Chondrocyte (in vitro differentiated cells): Measurements from ENCODE around the gene RNF227. TPM values are rescaled to one million over a fixed set of nuclear protein-coding genes. Genes with fewer than 3 reads are reported as not detected.
"Not testable (repeated sequence)": the region's sequence is repeated elsewhere in the genome, so short reads cannot be mapped to it uniquely, and the experiment has no call there.

Experiments used
- DNase-seq: peaks from one replicate; pipeline ENCODE4 v3.0.0; 2021; ENCODE audit warnings: mixed read lengths, low spot score
- H3K27ac Mint-ChIP-seq: one replicate; pipeline ENCODE4 v1.8.0; 2021; ENCODE audit warnings: mild to moderate bottlenecking, moderate library complexity, mixed read lengths; ENCODE audit not compliant: unreplicated experiment
- H3K27me3 Mint-ChIP-seq: 2 replicates; pipeline ENCODE4 v1.8.0; 2021; ENCODE audit warnings: low read depth, mixed read lengths
- H3K36me3 Mint-ChIP-seq: 2 replicates; pipeline ENCODE4 v1.8.0; 2021; ENCODE audit warnings: low read depth, mixed read lengths
- H3K4me1 Mint-ChIP-seq: 2 replicates; pipeline ENCODE4 v1.8.0; 2021; ENCODE audit warnings: low read depth, mild to moderate bottlenecking, mixed read lengths
- H3K4me3 Mint-ChIP-seq: one replicate; pipeline ENCODE4 v1.8.0; 2021; ENCODE audit warnings: mild to moderate bottlenecking, moderate library complexity, mixed read lengths; ENCODE audit not compliant: unreplicated experiment
- H3K9me3 Mint-ChIP-seq: 2 replicates; pipeline ENCODE4 v1.8.0; 2021; ENCODE audit warnings: low read depth, mixed read lengths
- total RNA-seq: library from RNA; stranded (reverse); gene quantifications from 3 replicates; pipeline ENCODE4 v1.2.1, GENCODE V29; 2021
- TF ChIP-seq, protein P1 (sequence below): fragments of 200-600 bp; sonication (generic); IDR thresholded peaks from 2 replicates; pipeline ENCODE4 v1.5.0; 2021; ENCODE audit warnings: antibody characterized with exemption, mild to moderate bottlenecking, moderate library complexity

RNF227 gene
- total RNA-seq, 1 donor from 2014 or later = 2.2 TPM

DNA sequence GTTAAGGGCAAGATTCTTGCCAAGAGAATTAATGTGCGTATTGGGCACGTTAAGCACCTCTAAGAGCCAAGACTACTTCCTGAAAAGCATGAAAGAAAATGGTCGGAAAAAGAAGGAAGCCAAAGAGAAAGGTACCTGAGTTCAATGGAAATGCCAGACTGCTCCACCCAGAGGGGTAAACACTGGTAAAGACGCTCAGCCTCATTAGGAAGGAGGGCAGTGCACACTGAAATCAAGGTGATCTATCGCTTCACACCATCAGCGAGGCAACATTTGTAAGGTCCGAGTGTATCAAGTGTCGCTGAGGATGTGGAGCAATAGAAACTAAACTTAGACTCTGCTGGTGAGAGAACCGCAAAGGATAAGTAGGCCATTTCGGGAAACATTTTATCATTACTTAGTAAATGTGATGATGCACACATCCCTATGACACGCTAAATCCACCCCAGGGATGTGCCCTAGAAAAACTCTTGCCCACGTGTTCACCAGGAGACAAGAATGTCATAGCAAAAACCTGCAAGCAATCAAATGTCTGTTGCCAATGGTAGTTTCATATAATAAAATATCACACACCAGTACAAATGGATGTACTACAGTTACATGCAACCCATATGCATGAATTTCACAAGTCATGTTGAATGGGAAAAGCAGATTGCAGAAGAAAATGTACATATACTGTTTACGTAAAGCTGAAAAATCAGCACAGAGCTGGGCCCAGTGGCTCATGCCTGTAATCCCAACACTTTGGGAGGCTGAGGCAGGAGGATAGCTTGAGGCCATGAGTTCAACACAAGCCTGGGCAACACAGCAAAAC lies 39.5 kb upstream of the RNF227 start:
- Mint-ChIP-seq H3K9me3 (no peaks in the 10 kb centered on the region), H3K27ac (no peak overlapping the region), H3K4me3 (no peak overlapping the region), H3K4me1 (peaks cover 7% of the 10 kb centered on the region), H3K36me3 (peaks cover 4% of the 10 kb centered on the region), H3K27me3 (peaks cover 3% of the 10 kb centered on the region)
- no peak for DNase-seq
- TF ChIP-seq, protein P1, sequence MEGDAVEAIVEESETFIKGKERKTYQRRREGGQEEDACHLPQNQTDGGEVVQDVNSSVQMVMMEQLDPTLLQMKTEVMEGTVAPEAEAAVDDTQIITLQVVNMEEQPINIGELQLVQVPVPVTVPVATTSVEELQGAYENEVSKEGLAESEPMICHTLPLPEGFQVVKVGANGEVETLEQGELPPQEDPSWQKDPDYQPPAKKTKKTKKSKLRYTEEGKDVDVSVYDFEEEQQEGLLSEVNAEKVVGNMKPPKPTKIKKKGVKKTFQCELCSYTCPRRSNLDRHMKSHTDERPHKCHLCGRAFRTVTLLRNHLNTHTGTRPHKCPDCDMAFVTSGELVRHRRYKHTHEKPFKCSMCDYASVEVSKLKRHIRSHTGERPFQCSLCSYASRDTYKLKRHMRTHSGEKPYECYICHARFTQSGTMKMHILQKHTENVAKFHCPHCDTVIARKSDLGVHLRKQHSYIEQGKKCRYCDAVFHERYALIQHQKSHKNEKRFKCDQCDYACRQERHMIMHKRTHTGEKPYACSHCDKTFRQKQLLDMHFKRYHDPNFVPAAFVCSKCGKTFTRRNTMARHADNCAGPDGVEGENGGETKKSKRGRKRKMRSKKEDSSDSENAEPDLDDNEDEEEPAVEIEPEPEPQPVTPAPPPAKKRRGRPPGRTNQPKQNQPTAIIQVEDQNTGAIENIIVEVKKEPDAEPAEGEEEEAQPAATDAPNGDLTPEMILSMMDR = no peak

DNA sequence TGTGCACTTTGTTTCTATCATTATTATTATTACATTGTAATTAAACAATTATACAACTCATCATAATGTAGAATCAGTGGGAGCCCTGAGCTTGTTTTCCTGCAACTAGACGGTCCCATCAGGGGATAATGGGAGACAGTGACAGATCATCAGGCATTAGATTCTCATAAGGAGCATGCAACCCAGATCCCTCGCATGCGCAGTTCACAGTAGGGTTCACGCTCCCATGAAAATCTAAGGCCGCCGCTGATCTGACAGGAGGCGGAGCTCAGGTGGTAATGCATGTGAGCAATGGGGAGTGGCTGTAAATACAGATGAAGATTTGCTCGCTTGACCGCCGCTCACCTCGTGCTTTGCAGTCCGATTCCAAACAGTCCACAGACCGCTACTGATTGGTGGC lies 37.2 kb upstream of the RNF227 start:
- DNase-seq, H3K4me3 Mint-ChIP-seq, H3K9me3 Mint-ChIP-seq, H3K27me3 Mint-ChIP-seq, H3K4me1 Mint-ChIP-seq, H3K27ac Mint-ChIP-seq: not testable (repeated sequence)
- H3K36me3 Mint-ChIP-seq = peaks cover 24% of the 10 kb centered on the region

DNA sequence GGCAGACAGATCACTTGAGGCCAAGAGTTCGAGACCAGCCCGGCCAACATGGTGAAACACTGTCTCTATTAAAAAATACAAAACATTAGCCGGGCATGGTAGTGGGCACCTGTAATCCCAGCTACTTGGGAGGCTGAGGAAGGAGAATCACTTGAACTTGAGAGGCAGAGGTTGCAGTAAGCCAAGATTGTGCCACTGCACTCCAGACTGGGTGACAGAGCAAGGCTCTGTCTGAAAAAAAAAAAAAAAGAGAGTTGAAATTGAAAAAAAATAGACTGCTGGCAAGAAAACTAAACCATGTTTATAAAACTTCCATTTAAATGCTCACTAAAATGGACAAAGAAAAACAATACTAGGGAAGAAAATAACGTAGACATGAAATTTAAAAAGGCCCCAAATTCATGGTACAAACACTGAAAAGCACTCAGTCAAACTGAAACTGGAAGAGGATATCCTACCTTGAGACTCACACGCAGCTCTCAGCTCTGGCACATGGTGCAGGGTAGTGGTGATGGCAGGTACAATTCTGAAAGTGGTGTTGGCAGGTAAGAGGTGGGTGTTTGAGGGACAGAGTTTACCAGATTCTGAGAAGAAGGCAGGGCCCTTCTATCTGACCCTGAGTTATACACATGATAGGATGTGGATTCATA lies 35.2 kb upstream of the RNF227 start:
- H3K27me3 Mint-ChIP-seq = no peaks in the 10 kb centered on the region
- TF ChIP-seq, protein P1 = no peak
- peaks cover 5% of the 10 kb centered on the region for H3K4me1 Mint-ChIP-seq
- no peak overlapping the region for H3K4me3 Mint-ChIP-seq
- H3K27ac Mint-ChIP-seq = no peak overlapping the region
- no peaks in the 10 kb centered on the region for H3K9me3 Mint-ChIP-seq
- peaks cover 38% of the 10 kb centered on the region for H3K36me3 Mint-ChIP-seq
- no peak for DNase-seq

DNA sequence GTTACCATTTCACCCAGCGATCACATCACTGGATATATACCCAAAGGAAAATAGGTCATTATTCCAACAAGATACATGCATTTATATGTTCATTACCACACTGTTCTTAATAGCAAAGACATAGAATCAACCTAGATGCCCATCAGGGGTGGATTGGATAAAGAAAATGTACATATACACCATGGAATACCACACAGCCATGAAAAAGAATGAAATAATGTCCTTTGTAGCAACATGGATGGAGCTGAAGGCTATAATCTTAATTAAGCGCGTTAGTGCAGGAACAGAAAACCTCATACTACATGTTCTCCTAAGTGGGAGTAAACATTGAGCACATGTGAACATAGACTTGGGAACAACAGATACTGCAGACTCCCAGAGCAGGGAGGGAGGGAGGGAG lies 34.5 kb upstream of the RNF227 start:
- TF ChIP-seq, protein P1 = no peak
- Mint-ChIP-seq H3K27ac (no peak overlapping the region), H3K9me3 (no peaks in the 10 kb centered on the region), H3K36me3 (peaks cover 39% of the 10 kb centered on the region), H3K4me1 (no peaks in the 10 kb centered on the region), H3K4me3 (no peak overlapping the region), H3K27me3 (no peaks in the 10 kb centered on the region)
- DNase-seq = no peak

DNA sequence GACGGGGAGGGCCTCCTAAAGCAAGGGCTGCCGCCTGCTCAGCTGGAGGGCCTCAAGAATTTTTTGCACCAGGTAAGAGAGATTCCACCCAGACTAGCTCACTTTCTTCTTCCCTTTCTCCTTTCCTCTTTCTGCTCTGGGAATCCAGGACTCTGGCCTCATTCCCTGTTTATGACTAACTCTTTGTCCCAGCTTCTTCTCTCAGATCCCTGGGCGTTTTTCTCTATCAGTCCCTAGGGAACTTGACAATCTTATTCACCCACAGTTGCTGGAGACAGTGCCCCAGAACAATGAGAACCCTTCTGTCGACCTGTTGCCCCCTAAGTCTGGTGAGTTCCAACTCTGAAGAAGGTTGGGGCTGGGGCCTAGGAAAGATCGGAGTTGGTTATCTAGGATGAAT lies 31.6 kb upstream of the RNF227 start:
- peaks cover 53% of the 10 kb centered on the region for H3K36me3 Mint-ChIP-seq

More for the DNA sequence above, 31.6 kb upstream of the RNF227 start:
- DNase-seq = no peak
- no peaks in the 10 kb centered on the region for H3K4me1 Mint-ChIP-seq
- no peak overlapping the region for H3K4me3 Mint-ChIP-seq
- TF ChIP-seq, protein P1 = no peak
- H3K27ac Mint-ChIP-seq = no peak overlapping the region
- no peaks in the 10 kb centered on the region for H3K27me3 Mint-ChIP-seq
- no peaks in the 10 kb centered on the region for H3K9me3 Mint-ChIP-seq
